A673 (cell line): Measurements from ENCODE around the gene CDON. TPM values are rescaled to one million over a fixed set of nuclear protein-coding genes. Genes with fewer than 3 reads are reported as not detected.

ENCODE experiments used
- BruUV-seq: library from RNA; stranded (reverse); fragments of 400-500 nt; replicated peaks from 2 replicates; lab custom pipeline; 2021; lab: Mats Ljungman, UMichigan
- CTCF ChIA-PET: fragments of 300-600 bp; sonication (Branson Sonifier 250); formaldehyde crosslinking; loops from one replicate; lab custom pipeline; 2022; ENCODE audit warnings: antibody characterized with exemption; lab: Charles Lee
- POLR2A ChIA-PET: fragments of 300-600 bp; sonication (Branson Sonifier 250); formaldehyde crosslinking; loops from one replicate; lab custom pipeline; 2022; ENCODE audit warnings: antibody characterized with exemption; ENCODE audit not compliant: low non-redundant PET; lab: Charles Lee
- DNase-seq: peaks from one replicate; pipeline ENCODE4 v3.0.0-alpha.2; 2015; ENCODE audit warnings: low spot score
- H3K27ac ChIP-seq: fragments of 200-600 bp; sonication (generic); 2 replicates; pipeline ENCODE4 v1.5.1; 2016; ENCODE audit warnings: mixed run types, low read depth, mild to moderate bottlenecking, mixed read lengths, antibody characterized with exemption, low read length; ENCODE audit not compliant: poor library complexity, severe bottlenecking
- H3K27me3 ChIP-seq: fragments of 200-600 bp; sonication (generic); replicated peaks from 2 replicates; pipeline ENCODE4 v1.6.1; 2017; ENCODE audit warnings: mixed run types, low read depth, mild to moderate bottlenecking, mixed read lengths, antibody characterized with exemption, low read length; ENCODE audit not compliant: insufficient read depth, poor library complexity
- H3K36me3 ChIP-seq: fragments of 200-600 bp; sonication (generic); 2 replicates; pipeline ENCODE4 v1.6.1; 2016; ENCODE audit warnings: mixed run types, mild to moderate bottlenecking, mixed read lengths, antibody characterized with exemption, low read length; ENCODE audit not compliant: insufficient read depth, poor library complexity, severe bottlenecking
- H3K4me1 ChIP-seq: fragments of 200-600 bp; sonication (generic); 2 replicates; pipeline ENCODE4 v1.6.1; 2017; ENCODE audit warnings: mixed run types, mild to moderate bottlenecking, mixed read lengths, antibody characterized with exemption, low read length; ENCODE audit not compliant: insufficient read depth, poor library complexity, severe bottlenecking
- H3K4me3 ChIP-seq: fragments of 200-600 bp; sonication (generic); 2 replicates; pipeline ENCODE4 v1.5.1; 2016; ENCODE audit warnings: low read depth, mixed run types, mild to moderate bottlenecking, mixed read lengths, low read length; ENCODE audit not compliant: poor library complexity, severe bottlenecking
- H3K9me3 ChIP-seq: fragments of 200-600 bp; sonication (generic); 2 replicates; pipeline ENCODE4 v1.6.1; 2016; ENCODE audit warnings: mixed run types, low read depth, mild to moderate bottlenecking, mixed read lengths, antibody characterized with exemption, low read length; ENCODE audit not compliant: poor library complexity, severe bottlenecking
- CTCF ChIP-seq: fragments of 300-800, 200-600 bp; sonication (generic); conservative IDR thresholded peaks from 2 replicates; pipeline ENCODE4 v1.5.1; 2017; ENCODE audit warnings: low read depth, mild to moderate bottlenecking, antibody characterized with exemption, low read length, moderate library complexity, mixed read lengths
- EZH2 ChIP-seq: fragments of 200-600 bp; sonication (generic); IDR thresholded peaks from 2 replicates; pipeline ENCODE4 v1.6.1; 2017; ENCODE audit warnings: borderline replicate concordance, low read depth, mild to moderate bottlenecking, mixed read lengths, antibody characterized with exemption, low read length; ENCODE audit not compliant: poor library complexity, severe bottlenecking
- intact Hi-C: fragments of 100-400 bp; cut with micrococcal nuclease; formaldehyde crosslinking; loops from one replicate; pipeline ENCODE4 v1.10.0; 2022; ENCODE audit not compliant: unreplicated experiment
- total RNA-seq: library from RNA; stranded (reverse); gene quantifications from 2 replicates; pipeline ENCODE4 v1.2.3, GENCODE V29; 2021

The CDON gene
- total RNA-seq, 1 experiment from 2014 or later, result 25.3 TPM

GRCh38 chr11:126081915-126082250, 19.2 kb upstream of the CDON start:
- H3K4me1 ChIP-seq, result peaks cover 13% of the 10 kb centered on the region
- CTCF ChIA-PET, result no interaction called here

GRCh38 chr11:126080161-126080941, 17.7 kb upstream of the CDON start:
- no peaks in the 10 kb centered on the region for H3K36me3 ChIP-seq
- H3K4me1 ChIP-seq, result peaks cover 13% of the 10 kb centered on the region
- ChIA-PET CTCF (no interaction called here), POLR2A (no interaction called here)
- no peaks in the 10 kb centered on the region for H3K9me3 ChIP-seq
- no peak overlapping the region for H3K27ac ChIP-seq
- no peak for DNase-seq
- H3K27me3 ChIP-seq, result no peaks in the 10 kb centered on the region
- BruUV-seq, result no TSS peak
- H3K4me3 ChIP-seq, result no peak overlapping the region
- intact Hi-C loops, result no loop called here
- no peak for TF ChIP-seq CTCF
- no peak for TF ChIP-seq EZH2

More at GRCh38 chr11:126081915-126082250, 19.2 kb upstream of the CDON start:
- POLR2A ChIA-PET, result no interaction called here
- Histone ChIP-seq H3K27me3 (no peaks in the 10 kb centered on the region), H3K4me3 (no peak overlapping the region), H3K27ac (no peak overlapping the region), H3K36me3 (no peaks in the 10 kb centered on the region), H3K9me3 (no peaks in the 10 kb centered on the region)
- BruUV-seq, result no TSS peak
- TF ChIP-seq CTCF (no peak), EZH2 (no peak)
- no peak for DNase-seq
- intact Hi-C loops, result no loop called here

- Histone ChIP-seq H3K27ac (no peak overlapping the region), H3K9me3 (no peaks in the 10 kb centered on the region), H3K4me3 (no peak overlapping the region), H3K4me1 (peaks cover 13% of the 10 kb centered on the region), H3K36me3 (no peaks in the 10 kb centered on the region), H3K27me3 (no peaks in the 10 kb centered on the region)
- intact Hi-C loops, result no loop called here
- no TSS peak for BruUV-seq
- TF ChIP-seq EZH2 (no peak), CTCF (no peak)
- ChIA-PET CTCF (no interaction called here), POLR2A (no interaction called here)
- DNase-seq, result no peak
Measured at GRCh38 chr11:126079621-126080124, 17.0 kb upstream of the CDON start.
